ENCODE measurements around the gene COL5A1.

COL5A1 gene

DNA sequence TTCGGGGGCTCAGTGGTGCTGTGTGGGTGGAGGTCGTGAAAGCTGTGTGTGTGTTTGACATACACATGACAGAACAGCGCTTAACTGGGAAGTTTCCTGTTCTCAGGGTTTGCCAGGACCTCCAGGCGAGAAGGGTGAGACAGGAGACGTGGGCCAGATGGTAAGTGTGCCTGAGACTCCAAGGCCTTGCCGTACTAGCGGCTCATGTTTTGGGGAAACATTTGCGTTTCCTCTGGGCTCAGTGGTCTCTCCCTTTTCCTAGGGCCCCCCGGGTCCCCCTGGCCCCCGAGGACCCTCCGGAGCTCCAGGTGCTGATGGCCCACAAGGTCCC is 170.7 kb downstream of the COL5A1 start:
- in situ Hi-C loops (cut with MboI; ENCODE audit: low pct_unique_long_range_greater_than_20kb, low sequenced_read_pairs): no loop called here
- DNase-seq: no peak

DNA sequence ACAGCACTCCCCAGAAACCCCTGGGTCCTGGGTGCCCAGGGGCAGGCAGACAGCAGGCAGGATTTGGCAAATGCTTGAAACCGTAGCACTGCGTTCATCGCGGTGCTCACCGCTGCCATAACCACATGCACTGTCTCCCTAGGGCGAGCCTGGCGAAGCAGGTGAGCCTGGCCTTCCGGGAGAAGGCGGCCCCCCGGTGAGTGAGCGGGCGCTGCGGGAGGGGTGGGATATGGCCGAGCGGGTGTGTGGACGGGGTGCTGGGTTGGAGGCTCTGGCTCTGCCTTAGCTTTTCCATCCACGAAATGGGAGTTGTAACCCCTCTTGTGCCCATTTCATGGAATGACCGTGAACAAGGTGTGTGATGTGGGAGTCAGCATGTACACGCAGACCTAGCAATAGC is 172.2 kb downstream of the COL5A1 start:
- in situ Hi-C loops (cut with MboI; ENCODE audit: low pct_unique_long_range_greater_than_20kb, low sequenced_read_pairs): no loop called here
- no peak for DNase-seq

DNA sequence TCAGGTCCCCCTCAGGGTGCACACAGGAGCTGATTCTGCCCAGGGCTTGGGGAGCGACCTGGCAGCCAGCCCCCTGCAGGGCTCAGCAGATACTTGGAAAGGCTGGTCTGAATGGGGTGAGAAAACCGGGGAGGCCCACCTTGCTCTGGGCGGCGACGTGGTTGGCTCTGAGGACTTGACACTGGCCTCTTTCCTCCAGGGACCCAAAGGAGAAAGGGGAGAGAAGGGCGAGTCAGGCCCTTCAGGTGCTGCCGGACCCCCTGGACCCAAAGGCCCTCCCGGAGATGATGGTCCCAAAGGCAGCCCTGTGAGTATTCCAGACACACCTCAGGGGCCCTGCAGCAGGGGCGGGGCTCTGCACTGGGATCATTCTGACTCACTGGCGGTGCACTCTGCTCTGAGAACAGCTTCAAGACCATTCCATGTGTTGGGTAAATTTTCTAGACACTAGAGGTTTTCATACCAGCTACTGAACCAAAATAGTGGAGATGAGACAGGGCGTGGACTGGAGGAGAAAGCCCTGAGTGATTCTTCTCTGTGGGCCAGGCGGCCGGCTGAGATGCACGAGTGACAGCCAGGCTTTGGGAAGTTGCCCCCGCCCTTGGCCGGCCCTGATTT is 173.1 kb downstream of the COL5A1 start:
- no peak for DNase-seq
- in situ Hi-C loops (cut with MboI; ENCODE audit: low pct_unique_long_range_greater_than_20kb, low sequenced_read_pairs): no loop called here

DNA sequence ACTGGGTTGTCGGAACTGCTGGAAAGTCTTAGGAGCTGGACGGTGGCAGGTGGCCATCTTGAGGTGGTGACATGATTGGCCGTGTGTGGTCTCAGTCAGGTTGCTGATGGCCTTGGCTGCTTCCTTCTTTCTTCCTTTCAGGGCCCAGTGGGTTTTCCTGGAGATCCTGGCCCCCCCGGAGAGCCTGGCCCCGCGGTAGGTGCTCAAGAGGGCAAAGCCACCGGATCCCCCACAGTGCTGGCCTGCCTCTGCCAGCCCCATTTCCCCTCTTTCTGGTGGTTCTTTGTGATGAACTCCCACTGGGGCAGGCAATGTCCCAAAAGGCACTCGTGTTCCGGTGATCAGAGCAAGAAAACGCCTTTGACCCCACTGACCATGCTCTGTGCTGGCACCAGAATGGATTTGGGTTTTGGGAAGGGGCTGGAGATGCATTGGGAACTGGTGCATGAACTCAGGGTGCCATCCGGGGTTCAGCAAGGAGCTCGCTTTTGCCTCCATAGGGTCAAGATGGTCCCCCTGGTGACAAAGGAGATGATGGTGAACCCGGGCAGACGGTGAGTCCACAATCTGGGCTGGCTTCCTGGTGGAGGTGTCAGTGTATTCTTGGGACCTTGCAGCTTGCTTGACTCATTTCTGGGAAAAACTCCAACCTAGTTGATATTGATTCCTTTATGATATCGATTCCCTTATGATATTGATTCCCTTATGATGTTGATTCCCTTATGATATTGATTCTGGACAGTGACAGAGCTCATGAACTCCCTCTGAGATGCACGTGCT is 174.0 kb downstream of the COL5A1 start:
- in situ Hi-C loops (cut with MboI; ENCODE audit: low pct_unique_long_range_greater_than_20kb, low sequenced_read_pairs): no loop called here
- no peak for DNase-seq

DNA sequence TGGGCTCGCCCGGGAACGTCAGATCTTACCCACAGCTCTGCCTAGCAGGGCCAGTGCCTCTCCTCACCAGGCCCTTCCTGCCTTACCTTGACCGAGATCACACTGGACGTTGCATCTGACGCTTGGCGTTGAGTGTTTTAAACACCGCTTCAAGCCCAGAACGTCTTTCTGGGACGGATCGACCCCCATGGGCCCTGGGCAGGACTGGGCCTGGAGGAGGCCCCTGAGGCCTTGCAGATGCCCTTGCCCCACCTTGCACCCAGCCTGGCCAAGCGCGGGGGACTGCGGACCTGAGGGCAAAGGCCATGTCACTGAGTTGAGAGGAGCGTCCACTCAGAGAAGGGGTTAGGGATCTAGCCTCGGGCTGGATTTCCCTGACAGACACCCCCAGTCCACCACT is 174.7 kb downstream of the COL5A1 start:
- in situ Hi-C loops (cut with MboI; ENCODE audit: low pct_unique_long_range_greater_than_20kb, low sequenced_read_pairs): no loop called here
- no peak for DNase-seq

DNA sequence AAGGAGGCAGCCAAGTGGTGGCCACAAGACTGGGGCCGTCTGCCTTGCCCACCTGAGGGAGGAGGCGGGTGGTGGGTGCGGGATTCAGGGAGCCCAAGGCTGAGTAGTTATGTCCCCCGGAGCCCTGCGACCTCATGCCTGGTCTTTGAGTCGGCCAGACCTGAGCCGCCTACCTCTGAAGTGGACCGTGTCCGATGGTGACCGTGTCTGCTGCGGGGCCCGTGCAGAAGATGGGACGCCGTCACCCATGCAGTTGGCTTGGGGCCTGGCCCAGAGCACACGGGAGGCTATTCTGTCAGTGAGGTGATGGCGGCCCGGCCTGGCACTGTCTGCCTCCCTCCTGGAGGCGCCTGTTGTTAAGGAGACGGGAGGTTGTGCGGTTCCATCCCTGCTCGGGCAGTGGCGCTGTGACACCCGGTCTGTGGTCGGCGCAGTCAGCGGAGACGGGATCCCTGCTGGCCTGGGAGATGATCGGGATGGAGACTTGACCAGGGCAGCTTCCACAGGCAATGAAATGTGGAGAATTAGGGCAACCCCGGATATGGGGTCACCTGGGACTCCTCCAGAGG is 176.5 kb downstream of the COL5A1 start:
- no peak for DNase-seq
- in situ Hi-C loops (cut with MboI; ENCODE audit: low pct_unique_long_range_greater_than_20kb, low sequenced_read_pairs): no loop called here

DNA sequence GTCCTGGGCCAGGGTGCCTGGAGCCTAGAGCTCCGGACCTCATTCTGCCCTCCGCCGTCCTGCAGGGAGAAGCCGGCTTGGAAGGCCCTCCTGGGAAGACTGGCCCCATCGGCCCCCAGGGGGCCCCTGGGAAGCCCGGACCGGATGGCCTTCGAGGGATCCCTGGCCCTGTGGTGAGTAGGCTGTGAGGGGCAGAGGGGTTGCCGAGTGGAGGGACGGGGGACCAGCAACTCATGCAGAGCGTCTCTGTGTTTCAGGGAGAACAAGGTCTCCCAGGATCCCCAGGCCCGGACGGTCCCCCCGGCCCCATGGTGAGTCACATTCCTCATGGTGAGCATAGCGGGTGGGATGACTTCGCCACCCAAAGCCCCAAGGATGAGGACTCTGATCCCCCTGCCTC is 177.0 kb downstream of the COL5A1 start:
- DNase-seq: no peak
- in situ Hi-C loops (cut with MboI; ENCODE audit: low pct_unique_long_range_greater_than_20kb, low sequenced_read_pairs): no loop called here

DNA sequence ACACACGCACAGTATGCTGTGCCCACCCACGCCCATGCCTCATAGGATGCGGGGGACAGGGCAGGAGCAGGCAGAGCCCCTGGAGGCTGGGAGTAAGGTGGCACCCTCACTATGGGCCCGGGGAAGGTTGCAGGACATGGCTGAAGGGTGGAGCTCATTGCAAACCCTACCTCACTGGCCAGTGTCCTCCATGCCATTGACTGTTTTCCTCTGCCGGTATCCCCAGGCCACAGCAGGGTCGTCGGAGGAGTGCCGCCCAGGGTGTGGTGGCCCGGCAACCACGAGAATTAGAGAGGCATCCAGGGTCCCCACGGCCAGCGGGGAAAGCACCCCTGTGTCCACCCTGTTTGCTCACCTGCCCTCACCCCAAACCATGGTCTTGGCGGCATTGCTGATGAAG is 179.3 kb downstream of the COL5A1 start:
- in situ Hi-C loops (cut with MboI; ENCODE audit: low pct_unique_long_range_greater_than_20kb, low sequenced_read_pairs): no loop called here
- no peak for DNase-seq

DNA sequence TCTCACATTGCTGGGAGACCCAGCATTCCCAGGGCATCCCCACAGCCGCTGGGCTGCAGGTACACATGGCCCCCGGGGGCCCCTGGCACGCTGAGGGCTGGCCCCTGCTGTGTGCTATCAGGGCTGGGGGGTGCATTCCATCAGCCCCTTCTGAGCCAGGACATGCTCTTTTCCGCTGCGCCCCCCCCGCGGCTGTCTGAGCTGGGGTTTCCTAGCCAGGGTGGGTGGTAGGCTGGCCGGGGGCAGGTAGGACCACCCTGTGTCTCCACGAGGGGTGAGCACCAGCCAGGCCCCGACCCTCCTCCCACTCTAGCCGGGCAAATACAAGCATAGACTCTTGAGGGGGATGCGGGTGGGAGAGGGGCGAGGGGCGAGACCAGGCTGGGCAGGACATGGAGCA is 180.9 kb downstream of the COL5A1 start:
- DNase-seq: no peak
- in situ Hi-C loops (cut with MboI; ENCODE audit: low pct_unique_long_range_greater_than_20kb, low sequenced_read_pairs): no loop called here

DNA sequence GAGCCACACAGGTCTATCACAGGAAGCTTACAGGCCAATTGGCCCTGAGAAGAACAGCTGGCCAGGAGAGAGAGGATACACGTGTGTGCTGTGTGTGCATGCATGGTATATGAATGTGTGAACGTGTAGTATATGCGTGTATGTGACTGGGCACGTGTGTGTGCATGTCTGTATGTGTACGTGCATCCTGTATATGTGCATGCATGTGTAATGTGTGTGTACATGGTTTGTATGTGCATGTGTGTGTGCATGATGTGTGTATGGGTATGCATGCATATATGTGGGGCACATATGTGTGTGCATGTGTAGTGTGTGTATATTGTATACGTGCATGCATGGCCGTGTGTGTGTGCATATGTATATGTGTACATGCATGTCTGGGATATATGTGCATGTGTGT is 182.0 kb downstream of the COL5A1 start:
- in situ Hi-C loops (cut with MboI; ENCODE audit: low pct_unique_long_range_greater_than_20kb, low sequenced_read_pairs): no loop called here
- DNase-seq: no peak

DNA sequence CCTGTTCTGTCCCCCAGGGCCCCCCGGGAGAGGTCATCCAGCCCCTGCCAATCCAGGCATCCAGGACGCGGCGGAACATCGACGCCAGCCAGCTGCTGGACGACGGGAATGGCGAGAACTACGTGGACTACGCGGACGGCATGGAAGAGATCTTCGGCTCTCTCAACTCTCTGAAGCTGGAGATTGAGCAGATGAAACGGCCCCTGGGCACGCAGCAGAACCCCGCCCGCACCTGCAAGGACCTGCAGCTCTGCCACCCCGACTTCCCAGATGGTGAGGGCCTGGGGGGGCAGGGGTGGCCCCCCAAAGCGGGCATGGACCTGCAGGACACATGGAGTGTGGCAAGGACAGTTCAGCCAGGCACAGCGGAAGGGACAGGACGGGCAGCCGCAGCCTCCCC is 183.0 kb downstream of the COL5A1 start:
- no peak for DNase-seq
- in situ Hi-C loops (cut with MboI; ENCODE audit: low pct_unique_long_range_greater_than_20kb, low sequenced_read_pairs): no loop called here

DNA sequence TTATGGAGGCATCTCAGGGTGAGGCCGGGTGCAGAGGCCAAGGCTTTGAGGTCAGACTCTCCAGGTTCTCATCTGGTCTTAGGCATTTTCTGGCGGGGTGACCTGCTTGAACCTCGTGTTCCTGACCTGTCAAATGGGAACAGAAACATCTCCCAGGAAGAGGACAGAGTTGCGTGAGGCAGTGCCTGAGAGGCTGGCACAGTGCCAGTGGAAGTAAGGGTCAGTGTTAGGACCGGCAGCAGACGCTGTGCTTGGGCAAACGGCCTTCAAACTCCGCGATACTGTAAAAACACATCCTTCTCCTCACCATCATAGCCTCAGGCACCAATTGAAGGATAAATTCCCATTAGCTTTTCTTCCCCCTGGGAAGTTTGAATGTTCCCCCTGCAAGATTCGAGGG is 183.4 kb downstream of the COL5A1 start:
- no peak for DNase-seq
- in situ Hi-C loops (cut with MboI; ENCODE audit: low pct_unique_long_range_greater_than_20kb, low sequenced_read_pairs): no loop called here

DNA sequence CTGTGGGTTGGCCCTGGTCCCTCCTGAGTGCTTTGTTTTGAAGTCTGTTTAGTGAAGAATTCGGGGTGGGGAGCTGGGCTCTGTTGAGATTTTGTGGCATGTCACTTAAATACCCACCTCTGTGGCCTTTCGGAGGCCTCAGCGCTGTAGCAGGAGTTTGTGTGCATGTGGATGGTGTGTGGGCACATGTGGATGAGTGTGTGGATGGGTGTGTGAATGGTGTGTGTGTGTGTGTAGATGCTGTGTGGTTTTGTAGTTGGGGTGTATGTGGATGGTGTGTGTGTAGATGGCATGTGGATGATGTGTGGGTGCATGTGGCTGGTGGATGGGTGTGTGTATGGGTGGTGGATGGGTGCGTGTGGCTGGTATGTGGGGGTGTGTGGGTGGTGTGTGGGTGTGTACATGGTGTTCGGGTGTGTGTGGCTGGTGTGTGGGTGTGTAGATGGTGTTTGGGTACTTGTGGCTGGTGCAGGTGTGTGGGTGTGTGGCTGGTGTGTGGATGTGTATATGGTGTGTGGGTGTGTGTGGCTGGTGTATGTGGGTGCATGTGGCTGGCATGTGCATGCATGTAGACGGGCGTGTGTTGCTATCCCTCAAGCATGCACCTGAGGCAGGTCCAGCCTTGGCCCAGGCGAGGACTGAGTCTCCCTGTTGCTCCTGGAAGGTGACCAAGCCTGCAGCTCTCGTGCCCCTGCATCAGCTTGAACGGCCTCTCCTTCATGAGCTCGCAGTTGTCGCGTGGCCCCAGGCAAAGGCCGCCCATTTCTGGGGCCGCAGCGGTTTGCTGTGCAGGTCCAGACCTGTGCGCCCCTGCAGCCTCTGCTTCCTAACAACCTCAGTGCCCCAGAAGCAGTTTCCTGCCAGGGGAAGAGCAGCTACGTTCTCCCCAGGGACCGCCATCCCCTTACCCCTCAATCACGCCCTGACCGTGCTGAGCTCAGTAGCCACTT is 185.0 kb downstream of the COL5A1 start:
- in situ Hi-C loops (cut with MboI; ENCODE audit: low pct_unique_long_range_greater_than_20kb, low sequenced_read_pairs): no loop called here
- no peak for DNase-seq

DNA sequence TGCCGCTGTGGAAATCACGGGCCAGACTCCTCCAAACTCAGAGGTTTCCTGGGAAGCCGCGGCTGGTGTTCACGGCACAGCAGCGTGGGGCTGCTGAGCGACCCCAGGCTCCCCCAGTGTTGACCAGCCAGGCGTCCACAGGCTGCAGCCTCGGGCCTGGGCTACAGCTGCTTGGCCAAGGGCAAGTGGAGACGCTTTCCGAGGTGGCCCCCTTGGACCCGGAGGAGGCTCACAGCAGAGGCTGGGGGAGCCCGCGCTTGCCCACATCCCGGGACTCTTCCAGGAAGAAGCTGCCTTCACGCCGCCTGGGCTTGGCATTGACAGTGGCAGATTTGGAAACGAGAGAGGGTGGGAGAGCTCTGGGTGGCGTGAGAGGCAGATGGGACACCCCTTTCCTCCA is 186.0 kb downstream of the COL5A1 start:
- DNase-seq: no peak
- in situ Hi-C loops (cut with MboI; ENCODE audit: low pct_unique_long_range_greater_than_20kb, low sequenced_read_pairs): no loop called here

DNA sequence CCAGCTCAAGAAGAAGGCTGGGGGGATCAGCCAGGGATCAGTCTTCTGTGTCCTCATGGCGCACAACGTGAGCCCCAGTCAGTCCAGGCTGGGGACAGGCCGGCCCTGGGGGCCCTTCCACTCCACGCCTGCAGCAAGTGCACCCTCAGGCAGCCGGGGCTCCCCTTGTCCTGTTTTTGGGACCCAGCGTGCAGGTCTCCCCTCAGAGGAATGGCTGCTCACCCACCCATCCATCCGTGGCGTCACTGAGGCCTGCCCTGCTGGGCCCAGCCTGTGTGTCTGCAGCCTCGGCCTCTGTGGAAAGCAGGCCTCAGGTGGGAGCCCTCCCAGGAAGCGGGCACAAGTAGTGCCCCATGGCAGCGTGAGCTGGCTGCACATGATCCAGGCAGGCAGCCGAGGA is 186.4 kb downstream of the COL5A1 start:
- in situ Hi-C loops (cut with MboI; ENCODE audit: low pct_unique_long_range_greater_than_20kb, low sequenced_read_pairs): no loop called here

DNA sequence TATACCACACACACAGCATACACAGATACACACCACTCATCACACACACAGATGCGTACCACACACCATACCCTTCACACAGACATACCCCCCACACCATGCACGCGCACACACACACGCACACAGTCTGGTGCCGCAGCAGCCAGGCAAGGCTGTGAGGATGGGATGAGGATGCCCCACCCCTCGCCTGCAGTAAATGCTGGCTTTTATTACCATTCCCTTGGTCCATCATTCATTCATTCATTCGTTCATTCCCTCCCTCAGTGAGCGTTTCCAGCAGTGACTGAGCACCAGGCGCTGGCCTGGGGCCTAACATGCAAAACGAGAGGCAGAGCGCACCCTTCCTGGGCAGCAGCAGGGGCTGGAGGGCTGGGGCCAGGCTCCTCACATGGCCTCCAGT is 187.3 kb downstream of the COL5A1 start:
- DNase-seq: no peak
- in situ Hi-C loops (cut with MboI; ENCODE audit: low pct_unique_long_range_greater_than_20kb, low sequenced_read_pairs): no loop called here

More for the DNA sequence above, 186.4 kb downstream of the COL5A1 start:
- no peak for DNase-seq

DNA sequence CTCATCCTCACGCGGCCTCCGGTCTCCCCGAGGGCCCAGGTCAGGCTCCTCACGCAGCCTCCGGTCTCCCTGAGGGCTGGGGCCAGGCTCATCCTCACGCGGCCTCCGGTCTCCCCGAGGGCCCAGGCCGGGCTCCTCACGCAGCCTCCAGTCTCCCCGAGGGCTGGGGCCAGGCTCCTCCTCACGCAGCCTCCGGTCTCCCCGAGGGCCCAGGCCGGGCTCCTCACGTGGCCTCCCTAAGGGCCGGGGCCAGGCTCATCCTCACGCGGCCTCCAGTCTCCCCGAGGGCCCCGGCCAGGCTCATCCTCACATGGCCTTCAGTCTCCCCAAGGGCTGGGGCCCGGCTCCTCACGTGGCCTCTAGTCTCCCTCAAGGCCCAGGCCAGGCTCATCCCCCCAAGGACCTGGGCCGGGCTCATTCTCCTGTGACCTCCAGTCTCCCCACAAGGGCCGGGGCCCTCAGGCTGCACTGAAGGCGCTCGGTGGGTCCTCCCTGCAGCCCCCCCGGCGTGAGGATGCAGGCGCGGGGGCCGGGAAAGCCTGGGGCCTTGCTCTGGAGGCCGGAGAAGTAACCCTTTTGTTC is 187.8 kb downstream of the COL5A1 start:
- DNase-seq: no peak
- in situ Hi-C loops (cut with MboI; ENCODE audit: low pct_unique_long_range_greater_than_20kb, low sequenced_read_pairs): no loop called here

DNA sequence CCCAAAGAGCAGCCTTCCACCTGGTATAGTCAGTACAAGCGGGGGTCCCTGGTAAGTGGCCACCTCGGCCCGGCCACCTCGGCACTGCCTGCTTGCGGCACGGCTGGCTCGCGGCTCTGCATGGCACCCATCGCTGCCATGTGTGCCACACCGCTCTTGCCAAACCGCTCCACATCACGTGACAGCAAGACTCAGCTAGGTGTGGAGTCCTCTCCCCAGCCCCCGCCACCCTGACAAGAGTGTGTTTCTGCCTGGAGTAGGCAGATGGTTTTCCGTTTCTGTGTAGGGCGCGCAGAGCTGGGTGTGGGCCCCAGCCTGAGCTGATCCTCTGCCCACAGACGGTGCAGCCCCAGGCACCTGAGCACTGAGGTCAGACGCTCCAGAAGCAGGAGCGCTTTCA is 188.5 kb downstream of the COL5A1 start:
- DNase-seq: no peak
- in situ Hi-C loops (cut with MboI; ENCODE audit: low pct_unique_long_range_greater_than_20kb, low sequenced_read_pairs): no loop called here

DNA sequence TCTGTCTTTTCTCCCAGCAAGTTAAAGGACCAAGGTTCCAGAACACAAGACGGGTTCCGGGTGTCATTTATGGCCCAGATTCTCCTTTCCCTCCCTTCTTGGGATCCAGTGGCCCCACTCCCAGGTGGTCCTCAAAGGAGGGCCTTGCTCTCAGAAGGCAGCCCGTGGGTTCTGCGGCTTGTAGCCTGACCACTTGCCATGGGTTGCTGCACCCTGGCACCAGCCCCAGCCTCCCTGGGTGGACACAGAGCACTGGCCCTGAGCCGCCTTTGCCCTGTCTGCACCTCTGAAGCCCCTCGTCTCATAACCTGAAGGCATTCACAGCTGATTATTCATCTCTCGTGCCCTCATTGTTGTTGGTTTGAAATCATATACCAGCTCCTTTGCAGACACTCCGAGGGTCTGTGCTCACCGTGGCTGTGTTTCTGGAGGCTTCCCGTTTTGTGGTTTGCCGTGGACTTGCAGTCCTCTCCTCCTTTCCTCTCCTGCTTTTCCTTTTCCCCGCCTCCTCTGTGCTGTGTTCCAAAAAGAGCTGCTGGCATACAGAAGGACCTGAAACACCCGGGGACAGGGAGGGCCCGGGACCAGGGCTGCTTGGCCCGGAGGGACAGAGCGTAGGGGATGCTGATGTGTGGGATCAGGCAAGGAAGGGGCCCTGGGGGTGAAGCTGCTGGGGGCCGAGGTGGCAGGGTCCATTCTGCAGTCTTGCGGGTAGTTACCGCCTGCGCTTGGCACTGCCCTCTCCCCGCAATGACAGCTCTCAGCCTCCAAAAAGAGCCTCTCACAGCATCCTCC is 189.5 kb downstream of the COL5A1 start:
- in situ Hi-C loops (cut with MboI; ENCODE audit: low pct_unique_long_range_greater_than_20kb, low sequenced_read_pairs): no loop called here
- no peak for DNase-seq

All from KBM-7 (cell line).